ENCODE measurements around the gene NIM1K. TPM values are rescaled to one million over a fixed set of nuclear protein-coding genes. Genes with fewer than 3 reads are reported as not detected.

NIM1K gene
- total RNA-seq, 2 donors from 2014 or later, result 0.42 TPM; not detected in 1

DNA sequence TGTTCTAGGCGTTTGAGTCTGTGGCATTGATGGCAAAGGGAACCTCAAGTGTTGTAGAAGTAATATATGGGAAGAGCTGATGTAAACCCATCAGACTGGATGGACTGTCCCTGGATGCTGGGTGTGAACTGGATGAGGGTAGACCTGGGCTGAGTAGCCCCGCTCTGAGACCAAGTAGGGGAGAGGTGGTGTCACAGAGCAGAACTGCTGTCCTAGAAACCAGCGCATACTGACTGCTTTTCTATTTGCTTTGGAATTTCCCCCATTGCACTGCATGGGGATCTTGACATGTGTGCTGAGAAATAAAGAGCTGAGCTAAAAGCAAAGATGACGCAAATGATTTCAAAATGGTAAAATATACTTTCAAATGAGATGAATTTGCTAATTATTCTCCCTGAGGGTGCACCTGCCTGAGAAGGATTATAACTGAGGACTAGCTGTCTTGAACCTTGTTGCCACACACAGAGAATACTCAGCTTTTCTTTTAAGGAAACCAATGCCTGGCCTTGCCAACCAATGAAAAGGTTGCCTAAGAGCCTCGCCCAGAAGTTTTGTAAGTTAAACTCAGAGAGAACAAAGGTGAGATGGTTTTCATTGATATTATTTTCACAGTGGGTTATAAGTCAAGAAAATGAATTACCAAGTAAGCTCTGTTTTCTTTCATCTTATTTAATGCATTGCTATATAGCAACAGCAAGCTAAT lies 44.8 kb downstream of the NIM1K start:
- Histone ChIP-seq H3K4me3 (no peak overlapping the region), H3K36me3 (no peaks in the 10 kb centered on the region), H3K27ac (no peak overlapping the region), H3K9ac (ENCODE audit: low read depth in 2 of 2, low read length in 2 of 2) (no peak overlapping the region), H3K4me1 (no peaks in the 10 kb centered on the region), H3K27me3 (no peaks in the 10 kb centered on the region), H3K9me3 (no peaks in the 10 kb centered on the region)
- TF ChIP-seq, protein P1, sequence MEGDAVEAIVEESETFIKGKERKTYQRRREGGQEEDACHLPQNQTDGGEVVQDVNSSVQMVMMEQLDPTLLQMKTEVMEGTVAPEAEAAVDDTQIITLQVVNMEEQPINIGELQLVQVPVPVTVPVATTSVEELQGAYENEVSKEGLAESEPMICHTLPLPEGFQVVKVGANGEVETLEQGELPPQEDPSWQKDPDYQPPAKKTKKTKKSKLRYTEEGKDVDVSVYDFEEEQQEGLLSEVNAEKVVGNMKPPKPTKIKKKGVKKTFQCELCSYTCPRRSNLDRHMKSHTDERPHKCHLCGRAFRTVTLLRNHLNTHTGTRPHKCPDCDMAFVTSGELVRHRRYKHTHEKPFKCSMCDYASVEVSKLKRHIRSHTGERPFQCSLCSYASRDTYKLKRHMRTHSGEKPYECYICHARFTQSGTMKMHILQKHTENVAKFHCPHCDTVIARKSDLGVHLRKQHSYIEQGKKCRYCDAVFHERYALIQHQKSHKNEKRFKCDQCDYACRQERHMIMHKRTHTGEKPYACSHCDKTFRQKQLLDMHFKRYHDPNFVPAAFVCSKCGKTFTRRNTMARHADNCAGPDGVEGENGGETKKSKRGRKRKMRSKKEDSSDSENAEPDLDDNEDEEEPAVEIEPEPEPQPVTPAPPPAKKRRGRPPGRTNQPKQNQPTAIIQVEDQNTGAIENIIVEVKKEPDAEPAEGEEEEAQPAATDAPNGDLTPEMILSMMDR (IDR thresholded peaks at IDR 0.05), result no peak
- no peak for DNase-seq
- intact Hi-C loops (cut with DNase I), result no loop called here

DNA sequence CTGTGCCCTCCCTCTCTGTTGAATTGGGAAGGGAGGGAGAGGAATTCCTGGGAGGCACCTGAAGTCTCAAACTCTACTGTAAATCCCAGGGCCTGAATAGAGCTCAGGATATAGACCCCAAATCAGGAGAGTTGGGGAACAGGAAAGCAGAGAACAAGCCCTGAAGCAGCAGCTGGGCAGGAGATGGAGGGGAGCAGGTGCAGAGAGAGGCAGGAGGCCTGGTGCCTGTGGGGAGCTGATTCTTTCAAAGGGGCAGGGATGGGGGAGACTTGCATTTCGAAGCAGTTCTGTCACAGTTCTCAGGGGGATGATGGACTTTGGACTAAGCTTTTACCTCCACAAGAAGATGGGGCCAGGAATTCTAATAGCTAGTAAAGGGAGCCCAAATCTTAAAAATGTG lies 50.2 kb downstream of the NIM1K start:
- TF ChIP-seq, protein P1 (IDR thresholded peaks at IDR 0.05), result no peak
- Histone ChIP-seq H3K4me1 (no peaks in the 10 kb centered on the region), H3K9me3 (no peaks in the 10 kb centered on the region), H3K27me3 (no peaks in the 10 kb centered on the region), H3K4me3 (no peak overlapping the region), H3K36me3 (no peaks in the 10 kb centered on the region), H3K9ac (ENCODE audit: low read depth in 2 of 2, low read length in 2 of 2) (no peak overlapping the region), H3K27ac (no peak overlapping the region)
- intact Hi-C loops (cut with DNase I), result no loop called here
- DNase-seq, result no peak

DNA sequence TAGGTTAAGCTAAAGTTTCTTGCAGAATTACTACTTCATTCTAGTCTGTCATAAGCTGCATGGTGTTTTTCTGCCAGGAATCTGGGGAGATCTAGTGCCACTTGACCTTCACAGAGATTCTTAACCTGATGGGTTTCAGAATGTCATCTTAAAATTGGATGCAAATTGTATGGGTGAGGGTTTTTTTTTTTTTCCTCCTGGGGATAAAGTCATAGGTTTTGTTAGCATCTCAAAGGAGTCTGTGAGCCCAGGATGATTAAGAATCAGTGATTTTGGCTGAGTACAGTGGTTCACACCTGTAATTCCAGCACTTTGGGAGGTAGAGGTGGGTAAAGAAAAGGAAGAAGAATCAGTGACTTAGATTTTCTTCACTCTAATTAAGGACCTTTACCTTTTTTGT lies 51.2 kb downstream of the NIM1K start:
- H3K27ac ChIP-seq, result no peak overlapping the region
- H3K27me3 ChIP-seq, result no peaks in the 10 kb centered on the region
- H3K9ac ChIP-seq (ENCODE audit: low read depth in 2 of 2, low read length in 2 of 2), result no peak overlapping the region
- H3K4me3 ChIP-seq, result no peak overlapping the region
- no peaks in the 10 kb centered on the region for H3K36me3 ChIP-seq
- DNase-seq, result no peak
- no peaks in the 10 kb centered on the region for H3K9me3 ChIP-seq
- no peaks in the 10 kb centered on the region for H3K4me1 ChIP-seq
- intact Hi-C loops (cut with DNase I), result no loop called here
- TF ChIP-seq, protein P1 (IDR thresholded peaks at IDR 0.05), result no peak

DNA sequence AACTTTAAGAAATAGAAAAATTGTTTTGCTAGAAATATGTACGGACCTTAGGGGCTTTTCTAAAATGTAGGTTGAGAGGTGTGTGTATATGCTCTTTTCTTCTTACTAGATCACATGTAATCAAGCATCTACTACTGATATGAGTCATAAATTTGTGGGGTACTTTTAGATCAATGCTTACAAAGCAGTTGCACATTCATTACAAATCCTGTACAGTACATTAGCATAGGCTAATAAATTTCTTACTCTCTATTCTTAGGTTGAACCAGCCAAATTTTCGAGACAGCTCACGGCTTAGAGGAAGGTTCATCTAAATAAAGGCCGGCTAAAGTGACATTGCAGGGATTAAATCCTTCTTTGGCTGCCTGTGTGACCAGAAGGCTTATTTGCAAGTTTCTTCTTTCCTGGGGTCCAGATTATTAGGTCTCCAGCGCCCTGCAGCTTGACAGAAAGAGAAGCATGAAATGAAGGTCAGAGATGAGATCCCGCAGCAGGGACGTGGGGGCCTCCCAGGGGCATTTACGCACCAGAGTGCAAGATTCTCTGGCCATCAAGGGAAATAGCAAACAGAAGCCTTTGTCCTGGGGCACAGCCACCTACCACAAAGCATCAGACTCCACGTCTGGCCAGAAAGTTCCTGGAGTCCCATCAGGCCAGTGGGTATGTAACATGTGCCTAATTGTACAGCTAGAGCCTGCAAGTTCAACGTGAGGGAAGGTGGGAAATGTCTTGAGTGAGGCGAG lies 53.0 kb downstream of the NIM1K start:
- no peak overlapping the region for H3K27ac ChIP-seq
- no peak for DNase-seq
- TF ChIP-seq, protein P1 (IDR thresholded peaks at IDR 0.05), result no peak
- no peak overlapping the region for H3K9ac ChIP-seq (ENCODE audit: low read depth in 2 of 2, low read length in 2 of 2)
- no peaks in the 10 kb centered on the region for H3K27me3 ChIP-seq
- no peaks in the 10 kb centered on the region for H3K36me3 ChIP-seq
- H3K4me3 ChIP-seq, result no peak overlapping the region
- intact Hi-C loops (cut with DNase I), result no loop called here
- H3K9me3 ChIP-seq, result no peaks in the 10 kb centered on the region
- no peaks in the 10 kb centered on the region for H3K4me1 ChIP-seq

GRCh38 chr5:43245724-43246385 lies 53.8 kb downstream of the NIM1K start:
- Histone ChIP-seq H3K27ac (no peak overlapping the region), H3K9ac (ENCODE audit: low read depth in 2 of 2, low read length in 2 of 2) (no peak overlapping the region), H3K4me3 (no peak overlapping the region), H3K27me3 (no peaks in the 10 kb centered on the region), H3K9me3 (no peaks in the 10 kb centered on the region), H3K4me1 (no peaks in the 10 kb centered on the region), H3K36me3 (no peaks in the 10 kb centered on the region)
- DNase-seq, result no peak
- TF ChIP-seq, protein P1 (IDR thresholded peaks at IDR 0.05), result no peak
- intact Hi-C loops (cut with DNase I), result no loop called here
